Common myeloid progenitor, CD34-positive (primary cell): Measurements from ENCODE around the gene HSCB.
A peak's percentile ranks its signal among the peaks of the same experiment; 100 is the strongest.

Experiments used
- CTCF ChIA-PET: fragments of 350-600 bp; sonication (Branson Sonifier 250); formaldehyde crosslinking; loops from one replicate; lab custom pipeline; 2021; ENCODE audit warnings: antibody characterized with exemption; lab: Charles Lee
- POLR2A ChIA-PET: fragments of 350-600 bp; sonication (Branson Sonifier 250); formaldehyde crosslinking; loops from one replicate; lab custom pipeline; 2021; ENCODE audit warnings: antibody characterized with exemption; lab: Charles Lee
- DNase-seq, 3 donors: peaks; one replicate each; pipeline versions ENCODE4 v3.0.0 to v3.0.0-alpha.2; 2013
- H3K27ac ChIP-seq, 2 experiments: 1 replicate in 1 of 2; 2 replicates in 1 of 2; pipeline ENCODE4 v1.7.0; 2013; ENCODE audit warnings: inconsistent platforms in 2 of 2, low read length in 2 of 2, mild to moderate bottlenecking in 2 of 2, low read depth in 1 of 2, moderate library complexity in 1 of 2; ENCODE audit not compliant: severe bottlenecking in 2 of 2, insufficient read depth in 1 of 2, poor library complexity in 1 of 2
- H3K27me3 ChIP-seq, 5 experiments: replicated peaks in 2 of 5; 1 replicate in 3 of 5; 2 replicates in 2 of 5; pipeline versions ENCODE4 v1.6.1 to v1.7.0; 2013; ENCODE audit warnings: low read length in 4 of 5, mild to moderate bottlenecking in 2 of 5, moderate library complexity in 2 of 5, inconsistent platforms in 1 of 5; ENCODE audit not compliant: insufficient read depth in 5 of 5, control insufficient read depth in 4 of 5
- H3K36me3 ChIP-seq, 4 experiments: 1 replicate in 2 of 4; 2 replicates in 2 of 4; pipeline versions ENCODE4 v1.6.1 to v1.7.0; 2013; ENCODE audit warnings: low read length in 3 of 4, control low read depth in 1 of 4, mild to moderate bottlenecking in 1 of 4; ENCODE audit not compliant: control insufficient read depth in 4 of 4, insufficient read depth in 4 of 4
- H3K4me1 ChIP-seq, 4 experiments: 1 replicate in 3 of 4; 2 replicates in 1 of 4; pipeline versions ENCODE4 v1.6.1 to v1.7.1; 2013; ENCODE audit warnings: low read length in 3 of 4, mild to moderate bottlenecking in 3 of 4, control low read depth in 1 of 4, inconsistent platforms in 1 of 4, moderate library complexity in 1 of 4; ENCODE audit not compliant: control insufficient read depth in 4 of 4, insufficient read depth in 4 of 4; ENCODE audit errors: control extremely low read depth in 1 of 4
- H3K4me3 ChIP-seq, 7 experiments: 1 replicate in 4 of 7; 2 replicates in 3 of 7; pipeline versions ENCODE4 v1.5.1 to v1.7.0; 2013; ENCODE audit warnings: mild to moderate bottlenecking in 7 of 7, low read length in 6 of 7, moderate library complexity in 6 of 7, inconsistent platforms in 2 of 7, low read depth in 2 of 7, control low read depth in 1 of 7; ENCODE audit not compliant: insufficient read depth in 4 of 7, control insufficient read depth in 1 of 7; ENCODE audit errors: extremely low read depth in 1 of 7
- H3K9me3 ChIP-seq, 5 experiments: 1 replicate in 4 of 5; 2 replicates in 1 of 5; pipeline versions ENCODE4 v1.6.1 to v1.7.1; 2013; ENCODE audit warnings: low read length in 4 of 5, mild to moderate bottlenecking in 2 of 5, inconsistent platforms in 1 of 5, low read depth in 1 of 5, moderate library complexity in 1 of 5; ENCODE audit not compliant: control insufficient read depth in 4 of 5, insufficient read depth in 2 of 5; ENCODE audit errors: control extremely low read depth in 1 of 5
- WGBS: methylation state at CpG from one replicate; pipeline ENCODE4 v1.1.5; 2013; ENCODE audit not compliant: insufficient coverage; 5-methylcytosine and 5-hydroxymethylcytosine counted together

HSCB gene

GRCh38 chr22:28795932-28796856, 54.4 kb downstream of the HSCB start:
- CTCF ChIA-PET = interaction anchor here (1.6 to 17.2 kb wide), 3 partner anchors 10 to 33 kb away, joined by 6 to 174 read pairs (median 7); no protein-coding TSS in a partner anchor
- Histone ChIP-seq H3K4me1 (peaks cover 21 to 75% (median 57%) of the 10 kb centered on the region in 4 experiments), H3K9me3 (no peaks in the 10 kb centered on the region), H3K27me3 (no peaks in the 10 kb centered on the region), H3K4me3 (peak overlapping the region in 4 of 7 experiments; percentile 2 to 100 (median 98)), H3K27ac (peak overlapping the region in 1 of 2 experiments; percentile 51), H3K36me3 (peaks cover 7 to 51% (median 37%) of the 10 kb centered on the region in 4 experiments)
- POLR2A ChIA-PET = interaction anchor here (0.6 to 5.7 kb wide), 4 partner anchors 12 to 174 kb away, joined by 3 to 50 read pairs (median 6); no protein-coding TSS in a partner anchor
- no peak for DNase-seq
- 85% methylated on average over 4 of the region's 5 CpGs for WGBS

DNA sequence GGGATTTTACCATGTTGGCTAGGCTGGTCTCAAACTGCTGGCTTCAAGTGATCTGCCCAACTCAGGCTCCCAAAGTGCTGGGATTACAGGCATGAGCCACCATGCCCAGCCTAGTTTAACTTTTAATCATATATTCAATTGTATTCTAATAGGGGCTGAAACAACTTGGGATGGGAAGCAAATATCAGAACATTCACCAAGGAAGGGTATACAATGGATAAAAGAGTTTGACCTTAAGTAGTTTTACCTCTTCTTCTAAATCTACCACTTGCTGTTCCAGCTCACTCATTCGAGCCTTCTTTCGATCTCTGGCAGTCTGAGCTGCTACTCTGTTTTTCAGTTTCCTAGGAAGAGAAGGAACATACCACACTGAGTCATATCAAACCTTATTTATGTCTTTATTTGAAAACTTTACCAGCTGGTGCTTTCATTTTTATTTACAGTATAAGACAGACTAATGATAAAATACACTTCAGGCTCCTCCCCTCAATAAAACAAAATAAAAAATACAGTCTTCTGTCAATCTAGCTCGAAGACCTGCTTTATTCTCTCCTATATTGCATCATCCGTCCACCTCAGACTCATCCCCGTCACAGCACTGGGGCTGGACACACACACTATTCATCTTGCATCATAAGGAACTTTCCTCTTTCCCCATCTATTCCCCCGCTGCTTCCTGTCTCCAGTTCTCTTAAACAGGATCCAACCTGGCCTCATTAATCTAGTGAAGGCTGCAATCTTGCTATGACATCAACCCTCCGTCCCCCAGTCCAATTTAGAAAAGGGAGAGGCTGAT, 57.2 kb downstream of the HSCB start:
- no peaks in the 10 kb centered on the region for H3K9me3 ChIP-seq
- ChIA-PET CTCF (interaction anchor here (0.8 to 17.2 kb wide), 6 partner anchors 10 to 198 kb away, joined by 3 to 174 read pairs (median 3); no protein-coding TSS in a partner anchor), POLR2A (interaction anchor here (0.6 to 5.8 kb wide), 7 partner anchors 12 to 418 kb away, joined by 3 to 50 read pairs (median 7); no protein-coding TSS in a partner anchor)
- peak overlapping the region; percentile 100 for H3K27ac ChIP-seq
- DNase-seq = peak in 2 of 3 donors; percentile 46 to 53
- 0% methylated on average over 4 of the region's 7 CpGs for WGBS
- H3K4me1 ChIP-seq = peaks cover 21 to 80% (median 56%) of the 10 kb centered on the region in 4 experiments
- peaks cover 7 to 46% (median 31%) of the 10 kb centered on the region in 4 experiments for H3K36me3 ChIP-seq
- H3K4me3 ChIP-seq = peak overlapping the region; percentile 65 to 100 (median 96)
- no peaks in the 10 kb centered on the region for H3K27me3 ChIP-seq

DNA sequence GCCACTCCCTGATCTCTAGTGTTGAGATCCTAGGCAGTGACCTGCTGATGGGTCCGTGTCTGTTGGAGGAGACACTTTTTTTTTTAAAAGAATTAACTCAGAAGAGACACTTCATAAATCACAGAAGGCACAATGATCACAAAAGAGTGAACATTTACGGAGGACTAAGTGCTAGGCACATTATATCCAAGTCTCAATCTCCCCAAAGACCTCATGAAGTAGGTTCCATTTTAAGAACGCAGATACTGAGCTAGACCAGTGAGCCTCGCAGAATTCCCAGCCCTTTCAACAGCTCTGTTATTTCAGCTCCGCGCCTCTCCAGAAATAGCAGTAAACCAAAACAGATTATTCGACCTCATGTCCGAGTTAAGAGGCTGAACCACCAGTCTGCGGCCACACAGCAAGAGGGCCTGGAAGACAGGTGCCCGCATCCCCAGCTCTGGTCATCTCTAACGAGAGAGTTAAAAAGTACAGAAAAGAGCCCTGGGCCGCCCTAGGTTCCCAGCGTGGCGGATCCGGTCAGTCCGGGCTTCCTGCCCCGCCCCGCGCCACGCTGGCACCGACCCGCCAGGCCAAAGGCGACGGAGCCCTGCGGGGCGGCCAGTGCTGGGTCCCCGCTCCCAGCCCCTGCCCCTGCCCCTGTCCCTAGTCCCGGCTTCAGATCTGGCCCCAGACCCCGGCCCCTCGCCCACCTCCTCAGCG, 57.9 kb downstream of the HSCB start:
- WGBS = 0% methylated on average over 27 of the region's 31 CpGs
- Histone ChIP-seq H3K27ac (peak overlapping the region; percentile 100), H3K4me1 (peaks cover 21 to 79% (median 54%) of the 10 kb centered on the region in 4 experiments), H3K36me3 (peaks cover 7 to 38% (median 25%) of the 10 kb centered on the region in 4 experiments), H3K27me3 (no peaks in the 10 kb centered on the region), H3K9me3 (no peaks in the 10 kb centered on the region), H3K4me3 (peak overlapping the region; percentile 65 to 100 (median 96))
- POLR2A ChIA-PET = interaction anchor here (0.7 to 5.8 kb wide), 6 partner anchors 11 to 31 kb away, joined by 3 to 50 read pairs (median 12); no protein-coding TSS in a partner anchor
- CTCF ChIA-PET = interaction anchor here (1.3 to 17.2 kb wide), 5 partner anchors 10 to 199 kb away, joined by 3 to 174 read pairs (median 7); no protein-coding TSS in a partner anchor
- DNase-seq = peak in 1 of 3 donors; percentile 31

DNA sequence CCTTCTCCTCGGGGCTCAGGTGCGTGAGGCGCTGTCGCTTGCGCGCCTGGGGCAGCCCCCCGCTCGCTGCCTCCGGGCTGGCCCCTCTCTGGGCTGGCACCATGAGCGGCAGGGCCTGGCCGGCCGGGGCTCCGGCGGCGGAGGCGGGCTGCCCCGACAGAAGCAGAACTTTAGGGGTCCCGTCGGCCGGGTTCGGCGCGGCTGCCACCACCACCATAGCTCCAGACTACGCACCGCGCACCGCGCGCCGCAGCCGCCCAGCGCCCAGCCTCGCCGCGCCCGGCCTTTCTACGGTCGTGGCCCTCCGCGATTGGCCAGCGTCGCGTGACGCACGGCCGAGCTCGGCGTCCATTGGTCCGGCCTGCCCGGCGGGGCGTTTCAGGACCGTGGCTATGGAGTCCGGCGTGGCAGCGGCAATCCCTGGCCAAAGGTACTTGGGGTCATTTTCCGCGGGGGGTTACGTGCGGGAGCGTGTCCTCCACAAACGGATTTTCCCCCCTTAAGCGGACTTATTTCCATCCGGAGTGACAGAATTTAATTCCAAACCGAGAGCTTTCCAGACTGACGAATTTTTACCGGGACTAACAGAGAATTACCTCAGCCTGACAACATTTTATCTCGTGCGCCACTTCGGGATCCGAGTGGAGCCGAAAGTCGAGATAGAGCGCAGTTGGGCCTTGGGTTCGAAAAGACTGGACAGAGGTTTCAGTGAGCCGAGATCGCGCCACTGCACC, 58.6 kb downstream of the HSCB start, which contains the start of gene XBP1:
TSS of gene XBP1 (minus strand) at position 262 of the 734 bp plus-strand sequence.
- Histone ChIP-seq H3K4me1 (peaks cover 21 to 75% (median 48%) of the 10 kb centered on the region in 4 experiments), H3K27me3 (no peaks in the 10 kb centered on the region), H3K9me3 (no peaks in the 10 kb centered on the region), H3K4me3 (peak within 1 kb of the TSS; percentile 65 to 100 (median 96)), H3K27ac (peak within 1 kb of the TSS; percentile 100), H3K36me3 (peaks cover 5 to 31% (median 18%) of the 10 kb centered on the region in 4 experiments)
- ChIA-PET POLR2A (interaction anchor here (0.6 to 5.8 kb wide), 7 partner anchors 10 to 218 kb away, joined by 3 to 50 read pairs (median 5); no protein-coding TSS in a partner anchor), CTCF (interaction anchor here (1.8 to 17.2 kb wide), 4 partner anchors 10 to 28 kb away, joined by 3 to 174 read pairs (median 78); no protein-coding TSS in a partner anchor)
- peak; percentile 90 to 95 (median 94) for DNase-seq
- WGBS = under 1% methylated on average over 68 of the region's 78 CpGs

DNA sequence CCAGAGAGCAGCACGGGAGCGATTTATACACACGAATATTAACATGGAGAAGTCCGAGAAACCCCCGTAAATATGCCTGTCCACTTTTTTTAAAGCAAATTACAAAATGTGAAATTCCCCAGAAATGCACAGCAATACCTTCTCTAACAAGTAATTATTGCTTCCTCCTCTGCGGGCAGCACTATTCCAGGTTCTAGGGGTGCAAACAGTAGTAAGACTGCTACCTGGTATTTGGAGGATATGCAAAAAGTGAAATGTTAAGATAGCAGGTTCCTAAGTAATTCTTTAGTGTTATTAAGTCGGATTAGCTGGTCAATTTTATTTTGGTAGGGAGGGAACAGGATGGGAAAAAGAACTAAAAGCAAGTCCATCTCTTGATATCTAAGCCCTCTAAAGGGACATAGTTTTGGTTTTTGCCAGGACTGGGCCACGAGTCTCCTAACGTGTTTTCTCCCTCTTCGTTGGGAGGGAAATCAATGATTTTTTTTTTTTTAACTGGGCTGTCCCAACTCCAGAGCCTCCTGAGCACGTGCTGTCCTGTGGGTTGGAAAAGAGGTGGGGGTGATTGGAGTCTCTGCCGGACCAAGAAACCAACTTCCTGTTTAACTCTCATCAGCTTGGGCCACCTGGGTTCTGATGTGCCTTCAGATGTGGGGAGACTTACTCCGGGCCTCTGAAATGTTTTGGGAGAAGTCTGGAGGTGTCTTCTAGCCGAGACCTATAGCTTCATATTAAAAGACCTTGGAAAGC, 60.2 kb downstream of the HSCB start:
- WGBS = 0% methylated on average over 9 of the region's 14 CpGs
- DNase-seq = peak; percentile 63 to 87 (median 80)
- peaks cover 0 to 16% (median 3%) of the 10 kb centered on the region in 4 experiments for H3K36me3 ChIP-seq
- ChIA-PET CTCF (interaction anchor here (0.7 to 17.2 kb wide), 8 partner anchors 14 to 441 kb away, joined by 3 to 174 read pairs (median 4); no protein-coding TSS in a partner anchor), POLR2A (interaction anchor here (0.6 to 5.8 kb wide), 7 partner anchors 9 to 28 kb away, joined by 3 to 50 read pairs (median 6); no protein-coding TSS in a partner anchor)
- peak overlapping the region in 6 of 7 experiments; percentile 50 to 100 (median 96) for H3K4me3 ChIP-seq
- H3K9me3 ChIP-seq = no peaks in the 10 kb centered on the region
- H3K4me1 ChIP-seq = peaks cover 12 to 64% (median 37%) of the 10 kb centered on the region in 4 experiments
- H3K27me3 ChIP-seq = no peaks in the 10 kb centered on the region
- peak overlapping the region; percentile 100 for H3K27ac ChIP-seq
